Right renal cortex interstitium (tissue), 3 donors: ENCODE measurements around the gene LAMA4. TPM values are rescaled to one million over a fixed set of nuclear protein-coding genes. Genes with fewer than 3 reads are reported as not detected.

ENCODE experiments used
- DNase-seq, 3 donors: peaks; one replicate each; pipeline ENCODE4 v3.0.0-alpha.2; 2013; ENCODE audit warnings: low read depth in 3 of 3, low spot score in 2 of 3
- polyA plus RNA-seq, 3 donors: library from polyadenylated mRNA; unstranded; fragments of 120-200 nt; gene quantifications; one replicate each; pipeline ENCODE4 v1.2.1, GENCODE V29; 2013; ENCODE audit not compliant: insufficient read length in 3 of 3

The LAMA4 gene
- polyA plus RNA-seq: 10 to 100 TPM; 78.7 to 97.0 (median 83.5) TPM

DNA sequence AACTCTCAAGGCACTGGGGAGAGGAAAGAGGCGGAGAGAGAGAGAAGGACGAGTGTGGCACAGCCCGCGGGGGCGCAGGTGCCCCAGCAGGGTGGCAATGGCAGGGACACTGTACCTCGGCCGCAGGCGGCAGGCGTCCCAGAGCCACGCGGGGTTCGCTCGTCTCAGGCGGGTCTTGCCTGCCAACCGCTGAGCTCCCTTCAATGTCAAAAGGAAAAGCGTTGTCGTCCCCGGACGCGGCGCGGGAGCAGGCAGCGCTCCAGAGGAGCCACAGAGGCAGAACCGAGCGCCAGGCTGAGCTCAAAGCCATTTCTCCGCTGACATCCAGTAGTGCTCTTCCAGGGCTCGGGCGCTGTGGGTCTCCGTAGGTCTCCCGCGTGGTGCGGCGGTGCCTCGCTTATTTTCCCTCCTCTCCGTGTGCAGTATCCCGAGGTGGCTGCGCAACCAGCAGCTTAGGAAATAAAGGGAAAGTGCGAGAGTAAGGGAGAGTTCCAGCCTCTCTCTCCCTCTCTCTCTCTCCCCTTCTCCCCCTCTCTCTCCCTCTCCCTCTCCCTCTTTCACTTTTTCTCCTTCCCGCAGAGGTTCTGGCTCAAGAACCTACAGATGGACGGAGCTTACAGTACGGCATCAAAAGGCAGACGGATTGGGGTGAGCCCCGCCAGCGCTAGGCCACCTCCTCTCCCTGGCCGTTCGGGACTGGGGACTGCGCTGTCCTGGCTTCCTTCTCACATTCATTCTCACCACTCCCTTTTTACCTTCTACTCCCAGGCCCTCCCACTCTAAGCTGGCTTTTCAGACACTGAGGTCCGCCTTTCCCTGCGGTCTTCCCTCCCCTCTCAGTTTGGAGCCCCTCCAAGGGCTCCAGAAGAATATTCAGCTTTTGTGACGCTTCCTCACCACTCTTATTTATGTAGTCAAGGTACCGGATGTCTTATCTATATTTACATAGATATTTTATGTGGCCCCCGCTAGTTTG lies at the start of gene LAMA4:
Gene LAMA4, minus strand, starts transcription at position 727 of the 976 bp plus-strand sequence. Its CDS starts 417 bp downstream, at position 310.
- DNase-seq: no peak

GRCh38 chr6:112302142-112302705 lies 47.9 kb upstream of the LAMA4 start:
- no peak for DNase-seq

GRCh38 chr6:112300896-112301295 lies 46.5 kb upstream of the LAMA4 start:
- DNase-seq: no peak

GRCh38 chr6:112298816-112299281 lies 44.5 kb upstream of the LAMA4 start:
- DNase-seq: no peak

DNA sequence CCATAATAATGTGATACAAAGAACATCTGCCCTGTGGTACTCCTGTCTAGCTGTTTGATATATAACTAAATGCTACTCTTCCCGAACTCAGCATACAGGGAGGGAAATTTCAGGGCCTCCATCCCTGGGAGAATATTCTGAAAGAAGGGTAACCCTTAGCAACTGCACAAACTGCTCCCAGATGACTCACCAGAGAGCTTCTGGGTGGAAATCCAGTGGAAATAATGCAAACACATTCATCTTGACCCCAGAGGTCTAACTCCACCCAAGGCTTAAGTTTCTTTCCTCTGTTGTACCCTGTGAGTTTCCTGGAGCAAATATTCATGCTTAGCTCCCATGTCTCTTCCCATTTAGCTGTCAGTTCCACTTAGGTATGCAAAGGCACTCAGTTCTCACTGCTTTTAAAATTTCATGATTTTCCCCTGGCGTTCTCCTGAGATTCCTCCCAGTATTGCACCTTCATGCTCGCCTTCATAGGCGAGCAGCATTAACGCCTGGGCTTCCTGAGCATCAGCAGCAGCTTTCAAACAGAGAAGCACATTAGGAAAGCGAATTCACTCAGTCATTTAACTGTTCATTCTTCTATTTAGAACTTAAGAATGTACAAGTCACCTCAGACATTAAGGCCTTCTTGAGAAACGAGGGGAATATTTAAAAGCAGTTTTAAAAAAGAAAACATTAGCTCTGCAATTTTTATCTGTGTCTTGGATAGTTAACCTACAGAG lies 43.8 kb upstream of the LAMA4 start:
- DNase-seq: no peak

DNA sequence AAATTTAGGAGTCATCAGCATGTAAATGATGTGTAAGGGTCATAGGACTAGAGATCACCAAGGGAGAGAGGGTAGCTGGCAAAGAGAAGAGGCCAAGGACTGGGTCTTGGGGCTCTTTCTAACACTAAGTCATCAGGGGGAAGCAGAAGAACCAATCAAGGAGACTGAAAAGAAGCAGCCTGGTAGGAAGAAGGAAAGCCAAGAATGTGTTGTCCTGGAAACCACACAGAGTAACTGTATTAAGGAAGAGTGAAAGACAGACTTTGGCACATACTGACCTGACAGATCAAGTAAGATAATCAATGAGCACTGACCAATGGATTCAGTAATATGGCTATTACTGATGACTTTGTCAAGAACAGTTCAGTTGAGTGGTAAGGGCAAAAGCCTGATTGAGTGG lies 42.3 kb upstream of the LAMA4 start:
- DNase-seq: no peak

GRCh38 chr6:112296122-112296521 lies 41.8 kb upstream of the LAMA4 start:
- DNase-seq: no peak

DNA sequence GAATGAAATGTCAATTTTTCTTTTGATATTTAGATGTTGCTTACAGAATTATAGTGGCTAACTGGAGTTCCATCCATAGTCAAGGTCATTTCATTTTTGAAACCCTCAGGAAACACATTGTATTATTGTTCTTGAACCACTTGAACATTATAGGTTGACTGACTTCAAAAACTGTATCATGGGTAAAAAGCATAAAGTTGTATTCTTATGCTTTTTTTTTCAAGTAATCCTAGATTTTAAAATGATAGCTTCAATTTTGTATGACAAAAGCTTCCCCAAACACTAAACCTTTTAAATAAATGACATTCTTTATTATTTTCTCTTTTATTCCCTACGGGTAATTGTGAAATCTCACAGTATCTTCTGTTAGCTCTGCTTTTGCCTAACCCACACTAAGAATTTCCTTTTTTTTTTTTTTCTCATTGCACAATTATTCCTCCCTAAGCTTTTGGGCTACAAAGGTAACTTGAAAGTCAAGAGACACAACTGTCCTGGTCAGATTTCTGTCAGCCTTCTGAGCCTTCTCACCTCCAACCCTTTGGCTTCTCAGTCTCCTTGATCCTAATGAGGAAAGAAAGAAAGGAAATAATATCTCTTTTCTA lies 36.9 kb upstream of the LAMA4 start:
- no peak for DNase-seq

DNA sequence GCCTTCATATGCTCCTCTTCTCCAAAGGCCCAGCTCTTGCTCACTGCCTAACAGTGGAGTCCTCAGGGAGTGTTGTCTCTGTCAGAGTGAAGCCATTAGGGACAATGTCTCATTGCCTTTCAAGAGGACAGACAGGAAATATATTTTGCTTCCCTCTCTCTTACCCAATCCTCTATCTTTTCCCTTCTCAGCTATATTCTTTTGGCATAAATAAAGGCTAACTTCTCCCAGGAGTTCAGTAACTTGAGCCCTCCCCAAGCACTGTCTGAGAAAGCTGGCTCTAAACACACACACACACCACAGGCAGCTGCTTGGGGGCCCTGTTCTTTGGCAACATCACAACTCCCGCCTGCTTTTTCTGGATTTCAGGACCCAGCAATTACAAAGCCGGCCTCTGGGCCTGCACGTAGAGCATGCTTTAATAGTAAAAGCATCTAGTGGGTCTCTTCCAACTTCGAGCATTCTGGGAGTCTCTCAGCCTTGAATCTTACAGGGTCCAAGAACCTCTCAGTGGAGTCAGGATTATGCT lies 34.7 kb upstream of the LAMA4 start:
- peak in 2 of 3 donors; percentile 52 to 59 for DNase-seq

- DNase-seq: no peak
These were observed 34.1 kb upstream of the LAMA4 start for GRCh38 chr6:112288475-112288874.

DNA sequence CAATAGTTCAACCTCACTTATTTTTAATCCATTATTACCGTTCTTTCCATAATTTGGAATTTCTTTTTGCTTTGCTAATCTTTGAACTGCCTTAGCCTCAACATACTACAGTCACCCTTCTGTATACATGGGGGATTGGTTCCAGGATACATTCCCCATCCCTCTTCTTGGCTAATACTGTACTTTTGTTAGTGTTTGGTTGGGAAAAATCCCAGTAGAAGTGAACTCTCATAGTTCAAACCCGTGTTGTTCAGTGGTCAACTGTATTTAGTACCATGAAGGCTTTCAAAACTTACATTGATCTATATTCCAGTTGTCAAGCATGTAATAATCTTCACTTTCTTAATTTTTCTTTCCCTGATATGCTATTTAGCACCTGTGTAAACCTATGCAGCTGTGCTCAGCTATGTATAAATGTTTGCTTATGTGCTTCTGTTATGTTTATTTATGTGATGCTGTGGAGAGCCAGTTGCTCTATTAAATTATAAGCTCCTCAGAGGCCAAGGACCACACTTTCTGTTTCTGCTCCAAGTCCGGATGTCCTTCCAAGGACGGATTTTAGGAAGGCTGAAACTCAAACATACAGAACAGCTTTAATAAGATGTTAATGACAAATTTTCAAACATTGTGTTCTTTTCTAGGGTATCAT lies 33.3 kb upstream of the LAMA4 start:
- DNase-seq: no peak

- no peak for DNase-seq
These were observed 32.3 kb upstream of the LAMA4 start for GRCh38 chr6:112286500-112287144.

DNA sequence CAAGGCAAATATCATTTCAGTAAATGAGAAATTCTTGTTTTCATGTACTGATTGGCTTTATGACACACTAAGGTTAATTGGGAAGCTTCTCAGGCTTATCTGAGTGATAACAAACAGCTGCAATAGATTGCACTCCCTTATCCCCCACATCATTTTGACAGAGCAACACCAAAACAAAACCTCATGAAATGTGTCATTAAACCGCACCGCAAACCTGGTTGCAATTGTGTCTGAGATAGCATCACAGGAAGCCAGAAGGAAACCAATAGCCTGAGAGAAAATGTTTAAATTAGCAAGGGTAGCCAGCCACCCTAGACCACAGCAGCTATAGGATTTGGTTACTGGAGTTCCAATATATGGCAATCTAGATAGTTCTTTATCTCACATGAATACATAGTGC lies 31.6 kb upstream of the LAMA4 start:
- DNase-seq: no peak

- DNase-seq: no peak
These were observed 30.2 kb upstream of the LAMA4 start for GRCh38 chr6:112284603-112285002.

GRCh38 chr6:112283621-112284020 lies 29.3 kb upstream of the LAMA4 start:
- DNase-seq: no peak

GRCh38 chr6:112281821-112282615 lies 27.7 kb upstream of the LAMA4 start:
- peak; percentile 51 to 61 (median 57) for DNase-seq

DNA sequence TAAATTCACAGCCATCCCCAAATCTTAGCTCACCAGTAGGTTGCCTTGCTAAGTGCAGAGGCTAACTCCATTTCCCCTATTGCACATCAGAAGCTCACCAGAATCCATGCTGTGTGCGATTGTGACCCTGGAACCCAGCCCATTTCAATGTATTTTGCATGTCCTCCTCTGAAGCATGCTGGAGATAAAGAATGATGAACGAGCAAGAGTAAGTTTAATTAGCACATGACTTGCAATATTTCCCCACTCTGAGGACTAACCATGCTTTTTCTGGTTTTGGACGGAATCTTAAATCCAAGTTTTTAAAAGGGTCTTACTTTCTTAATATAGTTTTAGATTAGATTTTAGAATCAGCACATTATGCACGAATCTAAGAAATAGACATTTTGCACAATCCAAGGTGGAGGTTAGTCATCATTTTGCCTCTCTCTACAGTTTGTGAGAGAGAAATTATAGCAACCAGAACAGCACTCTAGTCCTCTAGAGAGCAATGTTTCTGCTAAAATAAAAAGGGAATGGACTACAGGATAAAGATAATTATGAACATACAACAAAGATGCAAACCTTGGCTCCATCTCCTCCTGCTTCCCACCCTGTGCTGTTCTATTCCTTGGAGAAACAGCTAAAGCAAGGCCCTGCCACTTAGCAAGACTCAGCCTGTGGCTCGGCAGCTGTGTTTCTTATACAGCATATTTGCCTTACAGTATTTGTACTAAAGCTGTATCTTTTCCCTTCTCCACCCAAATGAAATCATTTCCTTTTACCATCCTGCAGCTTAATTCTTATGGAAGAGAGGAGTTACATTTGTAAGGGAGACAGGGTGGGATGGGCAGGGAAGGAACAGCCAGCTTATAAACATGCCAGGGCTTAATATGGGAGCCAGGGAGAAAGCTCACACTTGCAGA lies 24.9 kb upstream of the LAMA4 start:
- no peak for DNase-seq

DNA sequence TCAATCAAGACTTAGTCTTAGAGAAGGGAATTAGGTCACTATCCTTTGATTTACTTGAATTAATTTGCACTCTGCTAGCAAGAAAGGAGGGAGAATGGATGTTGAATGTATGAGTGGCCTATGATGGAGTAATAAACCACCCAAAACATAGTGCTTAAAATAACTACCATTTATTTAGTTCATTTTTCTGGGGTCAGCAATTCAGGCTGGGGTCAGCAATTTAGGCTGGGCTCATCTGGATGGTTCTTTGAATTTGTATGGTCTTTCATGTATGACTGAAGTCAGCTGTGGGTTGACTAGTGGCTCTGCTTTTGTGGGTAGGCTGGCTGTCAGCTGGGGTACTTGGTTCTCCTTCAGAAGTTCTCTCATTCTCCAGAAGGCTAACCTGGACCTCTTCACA lies 21.0 kb upstream of the LAMA4 start:
- DNase-seq: no peak
